Thyroid gland (tissue), 4 donors: ENCODE measurements around the gene HLA-A.

Experiments
- POLR2A ChIP-seq, 2 donors: fragments of 450-650 bp; IDR thresholded peaks; one replicate each; pipeline ENCODE4 v1.6.1; 2017; ENCODE audit warnings: antibody characterized with exemption in 2 of 2, mild to moderate bottlenecking in 2 of 2, moderate library complexity in 1 of 2
- TF ChIP-seq, protein P1 (sequence below), 6 experiments: fragments of 200-600 bp in 3 of 6; fragments of 450-650 bp in 3 of 6; sonication (generic) in 3 of 6; IDR thresholded peaks; one replicate each; pipeline ENCODE4 v1.5.1; 2016 to 2019; ENCODE audit warnings: antibody characterized with exemption in 6 of 6, mild to moderate bottlenecking in 2 of 6, inconsistent platforms in 1 of 6, moderate library complexity in 1 of 6

DNA sequence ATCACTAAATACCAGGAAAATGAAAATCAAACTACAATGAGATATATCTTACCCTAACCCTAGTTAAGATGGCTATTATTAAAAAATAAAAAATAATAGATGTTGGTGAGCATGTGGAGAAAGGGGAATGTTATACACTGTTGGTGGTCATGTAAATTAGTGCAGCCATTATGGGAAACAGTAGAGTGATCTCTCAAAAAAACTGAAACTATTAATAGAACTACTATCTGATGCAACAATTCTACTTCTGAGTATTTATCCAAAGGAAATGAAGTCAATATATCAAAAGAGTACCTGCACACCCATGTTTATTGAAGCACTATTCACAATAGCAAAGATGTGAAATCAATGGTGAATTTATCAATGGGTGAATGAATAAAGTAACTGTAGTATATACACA, 48.6 kb downstream of the HLA-A start:
- TF ChIP-seq, protein P1, sequence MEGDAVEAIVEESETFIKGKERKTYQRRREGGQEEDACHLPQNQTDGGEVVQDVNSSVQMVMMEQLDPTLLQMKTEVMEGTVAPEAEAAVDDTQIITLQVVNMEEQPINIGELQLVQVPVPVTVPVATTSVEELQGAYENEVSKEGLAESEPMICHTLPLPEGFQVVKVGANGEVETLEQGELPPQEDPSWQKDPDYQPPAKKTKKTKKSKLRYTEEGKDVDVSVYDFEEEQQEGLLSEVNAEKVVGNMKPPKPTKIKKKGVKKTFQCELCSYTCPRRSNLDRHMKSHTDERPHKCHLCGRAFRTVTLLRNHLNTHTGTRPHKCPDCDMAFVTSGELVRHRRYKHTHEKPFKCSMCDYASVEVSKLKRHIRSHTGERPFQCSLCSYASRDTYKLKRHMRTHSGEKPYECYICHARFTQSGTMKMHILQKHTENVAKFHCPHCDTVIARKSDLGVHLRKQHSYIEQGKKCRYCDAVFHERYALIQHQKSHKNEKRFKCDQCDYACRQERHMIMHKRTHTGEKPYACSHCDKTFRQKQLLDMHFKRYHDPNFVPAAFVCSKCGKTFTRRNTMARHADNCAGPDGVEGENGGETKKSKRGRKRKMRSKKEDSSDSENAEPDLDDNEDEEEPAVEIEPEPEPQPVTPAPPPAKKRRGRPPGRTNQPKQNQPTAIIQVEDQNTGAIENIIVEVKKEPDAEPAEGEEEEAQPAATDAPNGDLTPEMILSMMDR (IDR thresholded peaks at IDR 0.05): no peak
- TF ChIP-seq POLR2A (IDR thresholded peaks at IDR 0.05): no peak
